ENCODE measurements around the gene EIF4EBP2. TPM values are rescaled to one million over a fixed set of nuclear protein-coding genes. Genes with fewer than 3 reads are reported as not detected.

EIF4EBP2 gene, protein sequence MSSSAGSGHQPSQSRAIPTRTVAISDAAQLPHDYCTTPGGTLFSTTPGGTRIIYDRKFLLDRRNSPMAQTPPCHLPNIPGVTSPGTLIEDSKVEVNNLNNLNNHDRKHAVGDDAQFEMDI
- 16.2 and 24.2 TPM in 2 replicates for total RNA-seq (2014; rRNA removed; shearing (Covaris generic))
- polyA plus RNA-seq (2015; cell fraction: cytosol; rRNA removed): 22.0 and 25.8 TPM in 2 replicates
- polyA plus RNA-seq (2015; cell fraction: nucleus; rRNA removed): 11.0 TPM in 2 replicates

DNA sequence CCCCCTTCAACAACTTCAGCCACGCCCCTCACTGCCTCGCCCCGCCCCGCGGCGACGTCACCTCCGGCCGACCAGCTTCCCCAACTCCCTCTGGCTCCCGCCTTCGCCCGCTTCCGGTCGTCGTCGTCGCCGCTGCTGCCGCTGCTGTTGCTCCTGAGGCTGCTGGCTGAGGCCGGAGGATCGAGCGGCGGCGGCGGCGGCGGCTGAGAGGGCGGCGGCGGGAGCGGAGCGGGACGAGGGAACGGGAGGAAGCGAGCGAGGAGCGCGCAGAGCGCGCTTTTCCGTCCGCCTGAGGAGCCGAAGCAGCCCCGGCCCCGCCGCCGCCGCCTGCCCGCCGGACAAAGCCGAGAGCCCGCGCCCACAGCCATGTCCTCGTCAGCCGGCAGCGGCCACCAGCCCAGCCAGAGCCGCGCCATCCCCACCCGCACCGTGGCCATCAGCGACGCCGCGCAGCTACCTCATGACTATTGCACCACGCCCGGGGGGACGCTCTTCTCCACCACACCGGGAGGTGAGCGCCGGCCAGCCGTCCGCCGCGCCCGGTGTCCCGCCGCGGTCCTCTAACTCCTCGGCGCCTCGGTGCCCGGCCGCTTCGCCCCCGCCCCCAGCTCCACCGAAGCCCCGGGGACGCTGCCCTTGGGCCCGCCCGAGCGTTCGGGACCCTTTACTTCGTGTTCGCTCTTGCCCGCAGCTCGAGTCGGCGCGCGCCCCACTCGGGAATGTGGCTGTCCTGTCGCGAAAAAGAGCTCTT is at the start of gene EIF4EBP2:
TSS of gene EIF4EBP2 (plus strand) at position 110 of the 751 bp plus-strand sequence. CDS start at position 367, 257 bp downstream.
- peak; percentile 89 for DNase-seq (ENCODE audit: low read depth)

DNA sequence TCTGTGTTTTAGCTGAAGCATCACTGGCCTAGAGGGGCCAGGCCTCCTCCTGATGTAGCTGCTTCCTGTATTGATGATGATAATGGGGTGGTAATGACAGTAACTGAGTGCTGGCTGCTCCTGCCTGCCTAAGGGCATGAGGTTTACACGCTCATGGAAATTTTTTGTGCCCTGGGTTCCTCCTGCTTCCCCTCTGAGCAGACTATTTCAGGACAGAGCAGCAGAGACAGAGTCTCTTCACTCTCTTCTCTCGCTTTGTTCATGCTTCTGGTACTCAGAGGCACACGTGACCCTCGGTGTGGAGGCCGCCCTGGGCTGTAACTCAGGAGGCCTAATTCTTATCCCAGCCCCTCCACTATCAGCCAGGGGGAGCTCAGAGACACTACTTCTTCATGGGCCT is 49.4 kb upstream of the EIF4EBP2 start:
- DNase-seq (ENCODE audit: low read depth): no peak

- DNase-seq (ENCODE audit: low read depth): no peak
Observed at GRCh38 chr10:70355051-70356021, 48.6 kb upstream of the EIF4EBP2 start.

- no peak for DNase-seq (ENCODE audit: low read depth)
Observed at GRCh38 chr10:70357565-70357964, 46.4 kb upstream of the EIF4EBP2 start.

GRCh38 chr10:70358446-70358845 is 45.5 kb upstream of the EIF4EBP2 start:
- DNase-seq (ENCODE audit: low read depth): no peak

- DNase-seq (ENCODE audit: low read depth): no peak
Observed at GRCh38 chr10:70359017-70359550, 44.9 kb upstream of the EIF4EBP2 start.

DNA sequence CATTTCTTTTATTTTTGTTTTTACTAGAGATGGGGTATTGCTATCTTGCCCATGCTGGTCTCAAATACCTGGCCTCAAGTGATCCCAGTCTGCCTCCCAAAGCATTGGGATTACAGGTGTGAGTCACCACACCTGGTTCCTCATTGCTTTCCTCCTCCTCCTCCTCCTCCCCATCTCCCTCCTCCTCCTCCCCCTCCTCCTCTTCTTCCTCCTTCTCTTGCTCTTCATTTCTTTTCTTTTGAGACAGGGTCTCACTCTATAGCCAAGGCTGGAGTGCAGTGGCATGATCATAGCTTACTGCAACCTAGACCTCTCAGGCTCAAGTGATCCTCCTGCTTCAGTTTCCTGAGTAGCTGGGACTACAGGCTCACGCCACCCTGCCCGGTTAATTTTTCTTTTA is 43.7 kb upstream of the EIF4EBP2 start:
- no peak for DNase-seq (ENCODE audit: low read depth)

GRCh38 chr10:70362328-70362727 is 41.6 kb upstream of the EIF4EBP2 start:
- no peak for DNase-seq (ENCODE audit: low read depth)

GRCh38 chr10:70363292-70363691 is 40.7 kb upstream of the EIF4EBP2 start:
- DNase-seq (ENCODE audit: low read depth): no peak

- peak; percentile 91 for DNase-seq (ENCODE audit: low read depth)
Observed at GRCh38 chr10:70363971-70364771, 39.8 kb upstream of the EIF4EBP2 start.

DNA sequence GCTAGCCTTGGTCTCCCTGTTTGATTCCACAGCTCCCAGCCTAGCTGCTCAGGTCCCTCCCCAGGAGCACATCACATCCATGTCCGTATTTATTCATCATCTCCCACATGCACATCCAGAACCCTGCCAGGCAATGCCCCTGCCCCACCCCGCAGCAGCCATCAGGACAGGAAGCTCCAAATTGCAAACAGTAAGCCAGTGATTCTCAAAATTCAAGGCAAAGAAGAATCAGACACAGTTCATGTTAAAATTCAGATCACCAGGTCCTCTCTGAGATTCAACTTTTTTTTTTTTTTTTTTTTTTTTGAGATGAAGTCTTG is 39.2 kb upstream of the EIF4EBP2 start:
- DNase-seq (ENCODE audit: low read depth): no peak

DNA sequence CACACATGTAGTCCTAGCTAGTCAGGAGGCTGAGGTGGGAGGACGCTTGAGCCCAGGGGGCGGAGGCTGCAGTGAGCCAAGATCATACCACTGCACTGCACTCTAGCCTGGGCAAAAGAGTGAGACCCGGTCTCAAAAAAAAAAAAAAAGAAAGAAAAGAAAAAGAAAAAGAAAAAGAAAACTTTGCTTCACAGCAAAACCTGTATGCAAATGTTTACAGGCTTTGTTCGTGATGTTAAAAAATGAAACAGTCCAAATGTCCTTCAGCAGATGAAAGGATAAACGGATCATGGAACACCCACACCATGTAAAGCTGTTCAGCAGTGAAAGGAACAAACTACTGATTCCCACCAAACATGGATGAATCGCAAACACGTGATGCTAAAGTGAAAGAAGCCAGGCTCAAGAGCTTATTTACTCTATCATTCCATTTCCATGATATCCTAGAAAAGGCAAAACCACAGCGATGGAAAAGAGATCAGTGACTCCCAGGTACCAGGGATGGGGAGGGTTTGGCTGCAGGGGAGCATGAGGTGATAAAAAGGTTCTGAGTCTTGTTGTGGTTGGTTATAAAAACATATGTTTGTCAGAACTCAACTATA is 36.6 kb upstream of the EIF4EBP2 start:
- peak; percentile 69 for DNase-seq (ENCODE audit: low read depth)

- no peak for DNase-seq (ENCODE audit: low read depth)
Observed at GRCh38 chr10:70368774-70369482, 35.0 kb upstream of the EIF4EBP2 start.

DNA sequence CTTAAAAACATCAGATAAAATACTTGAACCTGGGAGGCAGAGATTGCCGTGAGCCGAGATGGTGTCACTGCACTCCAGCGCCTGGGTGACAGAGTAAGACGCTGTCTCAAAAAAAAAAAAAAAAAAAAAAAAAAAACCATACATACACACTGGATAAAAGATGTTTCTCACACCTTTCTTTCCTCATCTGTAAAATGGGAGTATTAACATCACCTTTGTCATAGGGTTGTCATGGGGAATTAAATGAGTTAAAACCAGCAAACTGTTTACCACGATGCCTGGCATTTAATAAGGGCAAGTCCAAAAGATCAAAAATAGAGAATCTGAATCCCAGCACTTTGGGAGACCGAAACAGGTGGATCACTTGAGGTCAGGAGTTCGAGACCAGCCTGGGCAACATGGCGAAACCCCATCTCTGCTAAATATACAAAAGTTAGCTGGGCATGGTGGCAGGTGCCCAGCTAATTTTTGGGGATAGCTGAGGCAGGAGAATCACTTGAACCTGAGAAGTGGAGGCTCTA is 34.4 kb upstream of the EIF4EBP2 start:
- DNase-seq (ENCODE audit: low read depth): no peak

- no peak for DNase-seq (ENCODE audit: low read depth)
Observed at GRCh38 chr10:70370766-70371165, 33.2 kb upstream of the EIF4EBP2 start.

DNA sequence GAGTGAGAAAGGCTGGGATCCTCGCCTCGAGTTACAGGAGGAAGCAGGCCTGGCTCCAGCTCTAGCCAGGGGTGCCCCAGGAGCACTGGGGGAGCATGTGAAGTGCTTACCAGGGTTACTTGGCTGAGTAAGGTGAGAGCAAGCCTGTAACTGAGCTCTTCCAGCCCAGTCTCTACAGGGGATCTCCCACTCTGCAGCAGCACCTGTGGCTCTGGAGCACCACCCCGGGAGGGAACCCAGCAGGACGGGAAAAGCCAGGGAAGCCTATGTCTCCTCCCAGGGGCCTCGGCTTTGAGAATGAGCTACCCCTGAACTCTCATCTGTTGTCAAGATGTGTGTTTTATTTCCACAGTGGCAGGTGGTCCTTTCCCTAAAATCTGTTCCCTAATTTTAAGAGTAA is 32.1 kb upstream of the EIF4EBP2 start:
- DNase-seq (ENCODE audit: low read depth): no peak

DNA sequence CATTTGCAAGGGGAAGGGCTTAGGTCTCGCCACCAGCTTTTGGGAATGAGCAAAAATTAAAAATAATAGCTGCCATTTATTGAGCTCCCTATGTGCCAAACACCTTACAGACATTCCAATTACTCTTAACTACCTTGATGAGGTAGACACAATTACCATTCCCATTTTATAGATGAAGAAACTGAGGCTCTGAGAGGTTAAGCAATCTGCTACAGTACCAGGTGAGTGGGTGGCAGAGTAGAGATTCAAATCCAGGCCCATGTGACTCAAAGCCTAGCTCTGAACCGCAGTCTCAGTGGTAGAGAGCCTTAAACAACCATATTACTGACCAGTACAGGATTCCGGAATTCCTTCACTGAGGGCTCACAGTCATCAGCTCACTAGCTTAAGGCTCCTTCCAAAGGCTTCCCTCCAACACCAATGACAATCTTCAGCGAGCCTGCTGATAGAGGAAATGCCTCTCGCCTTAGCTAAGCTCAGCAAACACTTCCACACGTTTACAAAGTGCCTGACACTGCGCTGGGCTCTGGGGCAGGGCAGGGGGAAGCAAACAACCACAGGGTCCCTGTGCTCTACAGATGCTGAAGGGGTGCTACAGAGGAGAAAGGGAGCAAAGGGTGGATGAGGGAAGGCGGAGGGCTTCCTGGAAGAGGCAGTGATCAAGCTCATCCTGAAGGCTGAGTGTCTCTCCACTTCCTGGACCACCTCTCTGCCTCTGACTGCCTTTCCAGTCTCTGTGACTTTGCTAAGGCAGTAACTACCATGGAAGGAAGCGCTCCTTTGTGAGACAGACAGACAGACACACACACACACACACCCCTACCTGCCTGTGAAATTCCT is 28.9 kb upstream of the EIF4EBP2 start:
- DNase-seq (ENCODE audit: low read depth): peak; percentile 43

Data from HT1080 (cell line).